ENCODE results near the gene SLCO3A1.

SLCO3A1 gene

GRCh38 chr15:92143765-92144164 lies 290.3 kb downstream of the SLCO3A1 start:
- no peak for DNase-seq

GRCh38 chr15:92146511-92147150 lies 293.1 kb downstream of the SLCO3A1 start:
- DNase-seq, result no peak

GRCh38 chr15:92149029-92149428 lies 295.5 kb downstream of the SLCO3A1 start:
- no peak for DNase-seq

GRCh38 chr15:92149465-92149864 lies 296.0 kb downstream of the SLCO3A1 start:
- no peak for DNase-seq

- no peak for DNase-seq
Observed at GRCh38 chr15:92151168-92151567, 297.7 kb downstream of the SLCO3A1 start.

GRCh38 chr15:92151741-92152140 lies 298.2 kb downstream of the SLCO3A1 start:
- no peak for DNase-seq

GRCh38 chr15:92152983-92153382 lies 299.5 kb downstream of the SLCO3A1 start:
- no peak for DNase-seq

- no peak for DNase-seq
Observed at GRCh38 chr15:92153620-92154019, 300.1 kb downstream of the SLCO3A1 start.

- no peak for DNase-seq
Observed at GRCh38 chr15:92155934-92156333, 302.4 kb downstream of the SLCO3A1 start.

- DNase-seq, result no peak
Observed at GRCh38 chr15:92157666-92158298, 304.3 kb downstream of the SLCO3A1 start.

GRCh38 chr15:92158426-92158825 lies 304.9 kb downstream of the SLCO3A1 start:
- DNase-seq, result peak; percentile 20 to 27

- no peak for DNase-seq
Observed at GRCh38 chr15:92159481-92159880, 306.0 kb downstream of the SLCO3A1 start.

- no peak for DNase-seq
Observed at GRCh38 chr15:92159906-92160841, 306.7 kb downstream of the SLCO3A1 start.

- DNase-seq, result no peak
Observed at GRCh38 chr15:92161039-92161670, 307.6 kb downstream of the SLCO3A1 start.

GRCh38 chr15:92162657-92163056 lies 309.1 kb downstream of the SLCO3A1 start:
- DNase-seq, result no peak

- DNase-seq, result no peak
Observed at GRCh38 chr15:92163641-92164040, 310.1 kb downstream of the SLCO3A1 start.

GRCh38 chr15:92164327-92165000 lies 311.0 kb downstream of the SLCO3A1 start:
- no peak for DNase-seq

GRCh38 chr15:92165001-92165346 lies 311.5 kb downstream of the SLCO3A1 start:
- no peak for DNase-seq

GRCh38 chr15:92166029-92166428 lies 312.5 kb downstream of the SLCO3A1 start:
- no peak for DNase-seq

GRCh38 chr15:92166751-92167405 lies 313.4 kb downstream of the SLCO3A1 start:
- DNase-seq, result no peak

GRCh38 chr15:92167451-92167850 lies 313.9 kb downstream of the SLCO3A1 start:
- DNase-seq, result no peak

- DNase-seq, result no peak
Observed at GRCh38 chr15:92168066-92168683, 314.7 kb downstream of the SLCO3A1 start.
